HG02870 (cell line): ENCODE measurements around the gene SORCS2.

Experiments used
- ATAC-seq: cut with Tn5 transposase; IDR thresholded peaks from one replicate; pipeline ENCODE4 v1.9.1; 2021; ENCODE audit warnings: mild to moderate bottlenecking, moderate library complexity; ENCODE audit not compliant: unreplicated experiment

Gene SORCS2

DNA sequence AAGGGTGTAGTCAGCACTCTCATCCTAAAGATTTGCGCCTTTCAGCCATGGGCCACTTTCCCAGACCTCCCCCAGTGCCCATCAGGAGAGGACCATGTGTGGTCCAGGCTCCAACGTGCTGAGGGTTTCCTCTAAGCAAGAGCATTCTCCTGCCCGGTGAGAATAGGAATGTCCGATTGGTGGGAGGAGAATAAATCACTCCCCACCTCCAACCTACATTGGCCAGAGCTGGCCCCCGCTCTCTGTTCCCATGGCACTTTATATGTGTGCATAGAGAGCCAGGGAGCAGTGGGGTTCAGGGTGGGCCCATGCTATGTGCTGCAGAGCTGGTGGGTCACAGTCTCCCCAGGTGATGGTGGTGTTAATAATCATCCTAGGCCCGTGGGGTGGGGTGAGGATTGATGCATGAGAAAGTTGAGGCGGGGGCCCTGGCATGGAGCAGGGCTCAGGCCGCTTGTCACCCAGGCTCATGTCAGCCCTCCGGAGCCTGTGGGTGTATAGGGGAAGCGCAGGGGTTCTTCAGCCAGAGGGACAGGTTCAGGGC, 6.8 kb upstream of the SORCS2 start:
- no peak for ATAC-seq

DNA sequence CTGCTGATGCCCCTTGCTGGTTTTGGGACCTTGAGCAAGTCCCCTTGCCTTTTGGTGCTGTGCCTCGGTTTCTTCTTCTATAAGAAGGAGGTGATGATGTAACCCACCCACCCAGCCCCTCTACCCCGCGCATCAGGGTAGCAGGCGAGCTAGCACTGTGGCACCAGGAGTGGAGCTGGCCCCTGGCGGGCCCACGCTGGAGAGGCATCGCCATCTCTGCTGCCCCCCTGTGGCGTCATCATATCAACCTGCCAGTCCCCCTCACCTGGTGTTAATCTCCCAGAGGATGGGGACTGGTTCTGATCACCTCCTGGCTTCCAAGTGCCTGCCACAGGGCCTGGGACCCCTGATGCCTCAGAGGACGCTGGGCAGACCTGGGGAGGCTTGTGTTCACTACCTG, 6.3 kb upstream of the SORCS2 start:
- ATAC-seq: no peak

DNA sequence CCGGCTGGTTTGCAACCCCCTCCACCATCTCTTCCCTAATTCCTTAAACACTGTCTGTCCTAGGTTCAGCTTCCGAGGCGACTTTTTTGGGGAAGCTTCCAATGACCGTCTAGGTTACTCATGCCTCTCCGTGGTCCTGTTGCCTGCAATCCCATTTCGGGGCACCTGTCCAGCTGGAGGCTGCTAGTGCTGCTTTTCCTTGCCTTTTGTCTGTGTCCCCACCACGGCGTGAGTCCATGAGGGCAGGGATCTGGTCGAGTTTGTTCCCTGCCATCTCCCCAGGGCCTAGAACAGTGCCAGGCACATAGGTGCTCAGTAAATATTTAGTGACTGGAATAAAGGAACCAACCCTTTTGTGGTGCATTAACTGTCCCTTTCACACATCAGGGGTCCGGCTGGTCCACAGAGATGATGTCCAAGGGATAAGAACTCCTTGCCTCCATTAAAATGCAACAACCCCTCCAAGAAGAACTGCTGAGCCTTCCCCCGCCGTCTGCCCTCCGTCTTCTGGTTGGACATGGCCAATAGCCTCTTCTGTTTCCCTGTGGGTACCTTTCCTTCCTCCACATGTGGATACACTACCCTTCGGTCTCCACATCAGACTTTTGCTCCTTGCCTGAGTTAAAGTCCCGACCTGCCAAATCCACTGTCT, 5.7 kb upstream of the SORCS2 start:
- no peak for ATAC-seq

DNA sequence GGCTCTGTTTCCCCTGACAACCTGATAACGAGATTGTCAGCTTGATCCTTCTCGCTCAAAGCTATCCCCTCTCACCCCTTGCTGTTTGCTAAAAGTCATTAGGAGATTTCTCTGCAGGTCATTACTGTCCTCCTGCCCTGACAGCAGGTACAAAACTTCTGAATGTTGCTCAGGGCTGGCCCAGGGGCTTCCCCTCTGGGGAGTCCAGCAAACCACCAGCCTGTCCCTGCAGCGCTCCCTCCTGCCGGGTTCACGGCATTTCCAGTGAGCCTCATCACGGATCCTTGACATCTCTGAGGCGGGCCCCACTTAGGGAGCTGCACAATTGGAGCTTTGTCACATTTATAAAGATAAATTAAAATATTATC, 5.2 kb upstream of the SORCS2 start:
- no peak for ATAC-seq

DNA sequence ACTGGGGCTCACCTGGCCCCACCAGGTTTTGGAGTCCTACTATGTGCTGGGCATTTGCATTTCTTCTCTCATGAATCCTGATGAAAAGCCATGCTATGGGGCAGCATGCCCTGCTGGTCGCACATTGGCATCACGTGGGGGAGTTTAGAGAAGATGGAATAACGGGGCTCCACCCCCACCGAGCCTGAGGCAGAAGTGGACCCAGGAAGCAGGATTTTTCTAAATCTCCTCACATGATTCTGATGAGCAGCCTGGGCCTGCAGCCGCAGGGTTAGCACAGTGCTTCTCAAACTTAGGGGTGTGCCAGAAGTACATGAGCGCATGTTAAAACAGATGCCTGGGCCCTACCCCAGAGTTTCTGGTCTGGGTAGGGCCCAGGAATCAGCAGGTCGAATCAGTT, 4.6 kb upstream of the SORCS2 start:
- no peak for ATAC-seq

DNA sequence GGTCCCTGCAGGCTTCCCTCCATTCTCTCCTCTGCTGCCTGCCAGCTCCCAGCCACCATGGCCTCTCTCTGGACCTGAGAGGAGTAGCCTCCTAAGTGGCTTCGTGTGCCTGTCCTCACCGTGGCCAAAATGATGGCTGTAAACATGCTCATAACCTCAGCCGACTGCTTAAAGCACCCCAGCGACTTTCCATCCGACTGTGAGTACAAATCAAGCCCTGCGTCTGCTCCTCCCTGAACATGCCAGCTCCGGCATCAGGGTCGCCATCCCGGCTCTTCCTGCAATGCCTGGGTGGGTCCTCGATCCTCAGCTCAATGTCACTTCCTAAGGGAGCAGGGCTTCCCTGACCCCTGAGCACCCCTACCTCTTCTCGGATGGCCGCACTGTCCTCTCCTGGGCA, 3.3 kb upstream of the SORCS2 start:
- ATAC-seq: no peak

DNA sequence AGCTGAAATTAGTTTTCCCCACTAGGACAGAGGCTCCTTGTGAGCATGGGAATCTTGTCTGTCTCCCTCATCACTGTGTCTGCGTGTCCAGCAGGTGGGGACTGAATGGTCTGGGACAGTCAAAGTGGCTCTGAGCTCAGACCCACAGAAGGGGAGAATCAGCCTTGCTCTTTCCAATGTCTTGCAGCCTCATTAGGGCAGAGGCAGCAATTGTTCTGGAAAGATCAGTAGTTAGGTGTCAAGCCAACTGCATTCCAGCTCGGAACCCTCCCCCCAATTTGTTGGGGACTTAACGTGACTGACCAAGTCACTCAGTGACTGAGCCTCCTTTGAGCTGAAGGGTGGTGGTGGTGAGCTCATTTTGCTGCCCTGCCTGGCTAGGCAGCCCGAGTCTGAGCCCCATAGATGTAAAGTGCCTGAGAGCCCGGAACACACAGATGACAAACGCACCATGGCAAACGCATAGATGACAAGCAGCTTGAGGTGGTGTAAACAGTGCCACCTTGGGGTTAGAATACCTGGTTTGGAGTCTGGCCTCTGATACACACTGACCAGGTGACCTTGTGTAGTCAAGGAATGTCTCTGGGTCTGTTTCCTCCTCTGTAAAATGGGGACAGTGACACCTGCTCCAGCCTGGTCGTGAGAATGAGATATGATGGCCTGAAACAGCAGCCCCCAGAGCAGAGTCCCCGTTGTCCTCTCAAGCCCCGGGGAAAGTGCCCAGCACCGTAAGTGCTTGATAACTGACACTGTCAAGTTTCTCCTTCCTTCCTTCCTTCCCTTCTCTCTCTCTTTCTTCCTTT, 2.7 kb upstream of the SORCS2 start:
- no peak for ATAC-seq

DNA sequence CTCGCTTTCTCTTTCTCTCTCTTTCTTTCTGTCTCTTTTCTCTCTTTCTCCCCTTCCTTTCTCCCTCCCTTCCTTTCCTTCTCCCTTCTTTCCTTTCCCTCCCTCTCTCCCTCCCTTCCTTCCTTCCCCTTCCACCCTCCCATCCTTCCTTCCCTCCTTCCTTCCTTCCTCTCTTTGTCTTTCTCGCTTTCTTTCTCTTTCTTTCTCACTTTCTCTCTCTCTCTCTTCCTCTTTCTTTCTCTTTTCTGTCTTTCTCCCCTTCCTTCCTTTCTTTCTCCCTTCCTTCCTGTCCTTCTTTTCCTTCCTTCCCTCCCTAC, 2.1 kb upstream of the SORCS2 start:
- no peak for ATAC-seq

DNA sequence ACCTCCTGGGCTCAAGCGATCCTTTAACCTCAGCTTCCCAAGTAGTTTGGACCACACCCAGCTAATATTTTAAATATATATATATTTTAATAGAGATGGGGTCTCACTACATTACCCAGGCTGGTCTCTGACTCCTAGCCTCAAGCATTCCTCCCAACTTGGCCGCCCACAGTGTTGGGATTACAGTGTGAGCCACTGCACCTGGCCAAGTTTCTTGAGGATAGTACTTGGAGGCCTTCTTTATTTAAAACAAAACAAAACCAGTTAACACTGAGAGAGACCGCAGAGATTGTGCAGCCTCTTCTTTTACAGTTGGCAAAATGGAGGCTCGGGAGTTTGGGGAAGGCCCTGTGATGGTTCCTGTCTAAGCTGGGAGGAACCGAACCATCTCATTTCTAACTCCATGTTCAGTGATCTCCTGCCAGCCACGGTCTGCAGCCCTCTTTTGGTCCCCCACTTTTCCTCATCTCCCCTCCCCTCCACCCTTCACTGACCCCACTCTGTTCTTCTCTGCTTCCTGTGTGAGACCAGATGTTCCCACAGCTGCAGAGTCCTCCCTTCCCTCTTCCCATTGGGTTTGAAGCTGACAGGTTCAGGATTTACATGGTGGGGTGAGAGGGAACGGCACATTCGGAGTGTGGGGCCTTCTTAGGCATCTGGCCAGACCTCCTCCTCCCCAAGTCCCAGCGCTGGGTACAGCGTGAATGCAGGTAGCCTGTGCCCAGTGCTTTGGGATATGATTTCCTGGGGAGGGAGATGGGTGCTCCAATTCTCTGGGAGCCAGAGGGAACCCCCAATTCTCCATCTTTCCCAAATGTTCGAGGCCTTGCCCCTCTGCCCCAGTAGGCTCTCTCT, 1.4 kb upstream of the SORCS2 start:
- no peak for ATAC-seq

DNA sequence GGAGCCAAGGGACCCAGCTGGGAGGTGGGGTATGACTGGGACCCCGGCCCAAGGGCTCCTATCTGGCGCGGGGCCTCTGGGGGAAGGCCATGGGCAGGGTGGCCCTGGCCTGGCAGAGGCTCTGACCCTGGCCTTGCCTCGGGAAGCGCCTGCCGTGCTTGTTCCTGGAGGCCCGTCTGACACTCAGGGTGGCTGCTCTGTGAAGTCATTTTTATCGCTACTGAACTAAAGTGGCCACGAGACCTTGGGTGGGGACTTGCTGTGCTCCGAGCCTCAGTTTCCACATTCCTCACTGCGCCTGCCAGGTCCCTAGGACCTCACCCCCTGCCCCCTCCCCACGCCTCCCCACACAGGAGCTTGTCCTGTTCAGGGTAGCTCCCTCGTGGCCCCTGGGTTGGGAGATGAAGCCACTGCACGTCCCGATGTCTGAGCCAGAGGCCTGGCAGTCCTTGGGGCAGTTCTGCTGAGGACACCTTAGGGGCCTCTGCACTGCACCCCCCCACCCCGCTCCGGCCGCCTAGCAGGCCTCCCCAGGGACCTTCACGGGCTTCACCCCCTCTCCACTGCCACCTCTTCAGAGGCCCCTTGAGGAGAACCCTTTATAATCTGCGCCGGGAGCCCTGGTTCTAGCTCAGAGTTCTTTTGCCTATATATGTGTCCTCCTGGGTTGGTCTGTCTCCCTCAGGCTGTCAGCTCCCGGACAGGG, 639 bp upstream of the SORCS2 start:
- no peak for ATAC-seq

DNA sequence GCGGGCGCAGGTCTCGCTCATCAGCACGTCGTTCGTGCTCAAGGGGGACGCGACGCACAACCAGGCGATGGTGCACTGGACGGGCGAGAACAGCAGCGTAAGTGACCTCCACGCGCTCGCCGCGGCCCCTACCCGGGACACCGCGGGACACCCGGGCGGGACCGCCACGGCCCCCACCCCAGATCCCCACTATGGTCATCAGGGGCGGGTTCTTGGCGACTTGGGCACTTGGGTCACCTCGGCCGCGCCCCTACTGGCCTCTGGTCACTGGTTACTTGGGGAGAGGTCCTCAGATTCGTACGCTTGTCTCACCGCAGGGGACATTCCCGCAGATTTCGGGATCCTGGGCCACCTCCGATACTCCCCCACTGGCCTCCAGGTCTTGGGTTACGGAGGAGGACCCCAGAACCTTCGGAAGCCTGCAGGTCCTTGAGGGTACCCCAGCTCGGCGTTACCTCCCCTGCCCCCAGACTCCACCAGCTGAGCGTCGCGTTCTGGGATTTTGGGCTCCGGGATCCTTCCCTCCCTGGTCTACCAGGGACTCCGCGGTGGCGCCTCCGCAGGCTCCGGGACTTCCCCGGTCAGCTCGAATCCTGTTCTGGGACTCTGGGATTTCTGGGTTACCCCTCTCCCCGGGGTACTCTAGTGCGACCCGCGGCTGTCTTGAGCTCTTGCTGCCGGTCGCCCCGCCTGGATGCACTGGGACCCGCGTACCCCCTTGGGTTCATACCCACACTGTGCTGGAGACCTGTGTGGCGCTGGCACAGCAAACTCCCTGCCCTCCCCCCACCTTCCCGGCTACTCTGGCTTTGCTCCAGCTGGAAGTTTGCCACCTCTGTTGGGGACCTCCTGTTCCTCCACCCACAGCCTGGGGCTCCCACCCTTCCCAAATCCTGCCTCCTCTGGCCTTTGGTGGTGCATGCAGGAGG, 956 bp downstream of the SORCS2 start:
- no peak for ATAC-seq

DNA sequence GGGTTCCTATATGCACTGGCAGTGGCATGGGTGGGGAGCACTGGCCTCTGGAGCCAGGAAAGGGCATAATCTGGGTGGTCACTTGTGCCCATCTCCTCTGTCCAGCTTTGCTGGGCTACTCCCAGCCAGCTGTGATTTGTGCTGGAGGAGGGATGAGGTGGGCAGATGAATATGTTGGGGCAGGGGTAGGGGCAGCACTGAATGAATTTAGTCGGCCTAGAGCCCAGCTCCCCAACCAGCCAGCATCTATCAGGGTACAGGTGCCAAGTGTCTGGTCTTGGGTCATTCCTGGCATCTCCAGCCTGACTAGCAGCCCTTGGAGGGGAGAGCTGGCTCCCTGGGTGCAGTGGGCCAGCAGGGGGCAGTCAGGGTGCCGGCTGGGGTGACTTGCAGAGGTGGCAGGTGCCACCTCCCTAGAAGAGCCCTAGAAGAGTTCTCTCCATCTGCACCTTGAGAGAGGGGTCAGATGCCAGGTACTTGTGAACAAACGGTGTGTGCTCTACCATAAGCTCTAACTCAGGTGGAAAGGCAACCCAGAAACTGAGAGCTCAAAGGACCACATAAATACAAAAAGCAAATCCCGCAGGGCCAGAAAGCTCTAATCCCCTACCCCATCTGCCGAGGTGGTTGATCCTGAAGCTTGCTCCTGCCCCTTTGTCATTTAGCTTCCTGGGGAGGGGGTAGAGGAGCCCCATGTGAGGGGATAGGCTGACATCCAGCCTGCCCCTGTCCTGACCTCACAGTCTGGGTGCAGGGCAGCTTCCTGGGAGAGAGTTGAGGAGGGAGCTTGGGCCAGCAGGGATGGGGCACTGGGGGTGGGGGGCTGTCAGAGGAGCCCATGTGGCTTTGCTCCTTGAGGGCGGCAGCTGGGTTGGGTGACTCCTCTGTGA, 2.2 kb downstream of the SORCS2 start:
- no peak for ATAC-seq

DNA sequence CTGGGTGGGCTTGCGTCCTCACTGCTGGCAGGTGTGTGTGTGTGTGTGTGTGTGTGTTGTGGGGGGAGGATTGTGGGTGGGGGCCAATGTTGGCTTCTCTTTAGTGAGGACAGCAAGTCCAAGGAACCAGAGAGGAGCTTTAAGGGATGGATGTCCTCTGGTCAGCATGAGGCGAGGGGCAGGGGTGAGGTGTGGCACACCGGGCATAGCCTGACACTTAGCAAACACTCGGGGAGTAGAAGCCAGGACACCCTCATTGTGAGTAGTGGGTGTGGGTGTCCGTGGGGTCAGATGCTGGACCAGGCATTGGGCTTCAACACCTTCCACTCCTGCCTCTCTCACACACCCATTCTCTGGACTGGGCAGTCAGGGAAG, 2.8 kb downstream of the SORCS2 start:
- no peak for ATAC-seq

DNA sequence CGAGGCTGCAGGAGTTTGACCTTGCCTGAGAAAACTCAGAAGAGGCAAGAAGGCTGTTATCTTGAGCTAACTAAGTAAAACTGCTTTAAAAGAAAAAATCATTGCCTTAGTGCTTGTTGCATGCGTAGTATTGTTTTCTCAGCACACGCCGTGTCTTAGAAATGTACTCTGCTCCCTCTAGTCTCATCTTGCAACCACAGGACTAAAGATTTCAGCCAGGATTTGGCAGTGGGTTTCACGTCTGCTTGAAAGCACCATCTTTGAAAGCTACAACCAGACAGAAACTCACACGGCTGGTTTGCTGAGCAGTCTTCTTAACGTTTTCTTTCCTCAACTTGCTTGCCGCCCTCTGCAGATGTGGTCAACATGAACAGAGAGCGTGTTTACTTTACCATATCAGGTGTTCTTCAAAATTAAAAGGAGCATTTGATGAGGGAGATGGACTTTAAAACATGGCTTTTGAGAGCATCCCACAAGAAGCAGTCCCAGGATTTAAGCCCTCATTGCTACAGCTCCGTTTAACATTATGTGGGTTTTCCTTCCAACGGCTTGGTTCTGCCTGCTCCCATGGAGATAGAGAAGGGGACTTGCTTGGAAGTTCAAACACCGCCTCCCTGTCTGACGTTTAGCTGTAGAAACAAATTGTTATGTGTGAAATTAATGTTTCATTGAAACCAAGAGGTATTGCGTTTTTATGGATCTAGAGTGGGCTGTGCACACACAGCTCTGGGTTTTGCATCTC, 3.4 kb downstream of the SORCS2 start:
- ATAC-seq: no peak

DNA sequence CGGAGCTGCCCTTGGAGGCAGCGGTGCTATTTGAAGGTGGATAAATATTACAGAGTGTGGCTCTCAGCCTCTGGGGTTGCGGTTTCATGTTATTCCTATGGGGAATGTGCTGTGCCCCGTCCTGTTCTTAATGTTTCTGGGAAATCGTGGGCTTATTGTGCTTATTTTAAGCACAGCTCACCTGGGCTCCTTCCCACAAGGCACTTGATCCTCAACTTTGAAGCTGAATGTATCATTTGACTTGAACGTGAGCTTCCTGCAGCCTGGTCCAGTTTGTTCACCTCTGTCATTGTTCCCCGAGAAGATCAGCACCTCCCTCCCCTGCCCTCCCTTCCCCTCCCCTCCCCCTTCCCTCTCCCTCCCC, 3.9 kb downstream of the SORCS2 start:
- no peak for ATAC-seq

DNA sequence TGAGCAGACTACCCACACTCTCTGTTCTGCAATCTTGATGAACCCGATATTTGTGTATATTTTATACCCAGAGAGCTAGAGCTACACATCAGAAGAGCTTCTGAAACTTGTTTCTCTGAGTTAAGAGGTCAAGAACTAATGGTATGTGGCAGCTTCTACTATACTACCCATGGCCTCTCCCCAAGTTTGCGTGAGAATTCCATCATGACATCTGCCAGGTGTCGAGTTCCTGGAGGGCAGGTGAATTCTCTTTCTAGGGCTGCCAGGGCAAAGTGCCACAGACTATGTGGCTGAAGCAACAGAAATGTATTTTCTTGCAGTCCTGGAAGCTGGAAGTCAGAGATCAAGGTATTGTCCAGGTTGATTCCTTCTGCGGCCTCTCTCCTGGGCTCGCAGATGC, 4.4 kb downstream of the SORCS2 start:
- ATAC-seq: no peak

DNA sequence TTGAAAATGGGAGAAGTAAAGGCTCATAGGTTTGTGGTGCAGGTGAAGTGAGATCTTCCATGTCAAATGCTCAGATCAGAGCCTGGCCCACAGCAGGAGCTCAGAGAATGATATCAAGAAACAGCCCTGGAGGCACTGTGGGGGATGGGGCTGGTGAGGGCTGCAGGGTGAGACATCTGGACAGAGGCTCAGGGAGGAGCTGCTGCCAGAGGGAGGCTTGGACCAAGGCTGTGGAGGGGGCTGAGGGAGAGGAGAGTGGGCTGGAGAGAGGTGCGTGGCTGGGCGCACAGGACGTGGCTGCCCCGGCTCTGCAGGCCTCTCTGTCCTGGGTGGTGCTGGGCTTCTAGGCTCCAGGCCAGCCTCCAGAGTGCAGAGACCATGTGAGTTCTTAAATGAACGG, 5.6 kb downstream of the SORCS2 start:
- no peak for ATAC-seq

DNA sequence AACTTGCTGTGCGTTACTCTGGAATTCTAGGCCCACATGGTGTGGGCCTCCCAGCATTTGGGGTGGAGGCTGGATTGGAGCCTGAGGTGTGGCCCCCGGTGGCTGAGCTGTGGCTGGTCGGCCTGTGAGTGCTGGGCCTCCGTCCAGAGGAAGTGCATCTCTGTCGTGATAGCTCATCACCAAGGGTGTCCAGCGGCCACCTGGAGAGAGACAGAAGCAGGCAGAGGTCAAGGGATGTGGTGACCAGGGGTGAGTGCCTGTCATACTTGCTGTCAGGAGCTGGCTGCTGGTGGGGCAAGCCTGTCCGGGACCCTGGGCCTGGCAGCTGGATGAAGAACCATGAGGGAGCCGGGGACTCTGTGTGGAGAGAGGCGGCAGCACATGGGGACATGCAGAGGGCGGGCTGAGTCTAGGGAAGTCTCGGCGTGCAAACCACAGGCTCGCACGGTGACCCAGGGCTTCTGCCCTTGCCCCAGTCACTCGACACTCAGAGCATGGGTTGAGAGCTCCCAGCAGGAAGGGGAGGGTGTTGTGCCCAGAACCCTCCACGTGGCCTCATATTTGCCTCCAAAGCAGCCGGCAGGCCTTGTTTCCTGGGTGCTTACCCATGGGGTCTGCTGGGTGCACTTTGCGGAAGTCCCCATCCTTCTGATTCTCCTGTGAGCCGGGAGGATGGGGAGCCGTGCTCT, 6.2 kb downstream of the SORCS2 start:
- ATAC-seq: no peak
